ENCODE measurements around the gene MAN1C1. TPM values are rescaled to one million over a fixed set of nuclear protein-coding genes. Genes with fewer than 3 reads are reported as not detected.

Gene MAN1C1
- total RNA-seq, 2 donors from 2014 or later = 22.8 to 34.4 TPM

DNA sequence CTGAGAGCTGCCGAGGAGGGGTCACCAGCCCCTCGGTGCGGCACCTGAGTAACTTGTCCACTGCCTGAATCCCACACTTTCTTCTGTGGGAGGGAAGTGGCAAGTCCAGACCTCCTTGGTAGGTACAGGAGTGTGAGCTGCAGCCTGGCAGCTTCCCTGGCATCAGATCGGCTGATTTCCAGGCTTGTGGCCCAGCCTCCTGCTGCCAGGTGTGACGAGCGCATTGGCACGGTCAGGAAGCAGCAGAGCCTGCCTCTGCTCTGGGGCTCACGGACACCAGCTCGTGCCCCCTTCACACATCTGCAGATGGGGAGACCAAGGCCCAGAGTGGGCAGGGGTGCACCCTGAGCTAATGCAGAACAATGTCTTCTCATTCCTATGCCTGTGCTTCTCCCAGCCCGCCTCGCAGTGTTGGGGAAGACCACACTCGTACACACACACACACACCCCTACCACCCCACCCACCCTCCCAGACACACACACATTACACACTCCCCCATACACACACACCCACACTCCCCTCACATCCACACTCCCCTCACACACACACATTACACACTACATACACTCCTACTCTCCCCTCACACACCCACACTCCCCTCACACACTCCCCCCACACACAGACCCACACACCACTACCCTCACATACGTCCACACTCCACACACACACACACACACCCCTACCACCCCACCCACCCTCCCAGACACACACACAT is 150.3 kb downstream of the MAN1C1 start:
- Histone ChIP-seq H3K27me3 (replicated peaks; ENCODE audit: insufficient read depth) (no peaks in the 10 kb centered on the region), H3K36me3 (no peaks in the 10 kb centered on the region), H3K9me3 (no peaks in the 10 kb centered on the region), H3K4me1 (replicated peaks) (peaks cover 32% of the 10 kb centered on the region), H3K27ac (peak overlapping the region; percentile 16 to 66), H3K4me3 (no peak overlapping the region)
- intact Hi-C loops (cut with DNase I) = no loop called here
- peak; percentile 93 for DNase-seq (ENCODE audit: low spot score)
- TF ChIP-seq POLR2AphosphoS5 (IDR thresholded peaks at IDR 0.05) (peak; percentile 86), POLR2A (IDR thresholded peaks at IDR 0.05) (no peak)
- WGBS = 56% methylated on average over 13 of the region's 13 CpGs

DNA sequence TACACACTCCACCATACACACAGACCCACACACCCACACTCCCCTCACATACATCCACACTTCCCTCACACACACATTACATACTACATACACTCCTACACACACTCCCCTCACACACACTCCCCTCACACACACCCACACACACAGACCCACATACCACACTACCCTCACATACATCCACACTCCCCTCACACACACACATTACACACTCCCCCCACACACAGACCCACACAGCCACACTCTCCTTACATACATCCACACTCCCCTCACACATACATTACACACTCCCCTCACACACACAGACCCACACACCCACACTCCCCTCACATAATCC is 150.8 kb downstream of the MAN1C1 start:
- H3K27ac ChIP-seq = no peak overlapping the region
- no peaks in the 10 kb centered on the region for H3K9me3 ChIP-seq
- intact Hi-C loops (cut with DNase I) = no loop called here
- no peak for TF ChIP-seq POLR2A (IDR thresholded peaks at IDR 0.05)
- no peak for TF ChIP-seq POLR2AphosphoS5 (IDR thresholded peaks at IDR 0.05)
- no peak for TF ChIP-seq CTCF (IDR thresholded peaks at IDR 0.05)
- H3K4me3 ChIP-seq = no peak overlapping the region
- no peaks in the 10 kb centered on the region for H3K27me3 ChIP-seq (replicated peaks; ENCODE audit: insufficient read depth)
- DNase-seq (ENCODE audit: low spot score) = no peak
- peaks cover 33% of the 10 kb centered on the region for H3K4me1 ChIP-seq (replicated peaks)
- H3K36me3 ChIP-seq = no peaks in the 10 kb centered on the region

DNA sequence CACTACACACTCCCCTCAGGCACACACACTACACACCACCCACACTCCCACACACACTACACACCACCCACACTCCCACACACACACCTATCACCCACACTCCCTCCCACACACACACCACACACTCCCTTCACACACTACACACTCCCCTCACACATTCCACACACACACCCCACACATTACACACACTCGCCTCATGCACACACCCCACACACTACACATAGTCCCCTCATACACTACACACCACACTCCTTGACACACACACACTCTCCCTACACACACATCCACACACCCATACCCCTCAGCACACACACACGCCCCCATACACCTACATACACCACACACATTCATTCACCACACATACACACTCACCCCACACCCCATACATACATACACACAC is 152.4 kb downstream of the MAN1C1 start:
- TF ChIP-seq POLR2AphosphoS5 (IDR thresholded peaks at IDR 0.05) (no peak), POLR2A (IDR thresholded peaks at IDR 0.05) (no peak), CTCF (IDR thresholded peaks at IDR 0.05) (no peak)
- no peaks in the 10 kb centered on the region for H3K36me3 ChIP-seq
- WGBS = 98% methylated on average over 2 of the region's 2 CpGs
- intact Hi-C loops (cut with DNase I) = no loop called here
- DNase-seq (ENCODE audit: low spot score) = no peak
- H3K27ac ChIP-seq = no peak overlapping the region
- peaks cover 42% of the 10 kb centered on the region for H3K4me1 ChIP-seq (replicated peaks)
- no peaks in the 10 kb centered on the region for H3K27me3 ChIP-seq (replicated peaks; ENCODE audit: insufficient read depth)
- H3K4me3 ChIP-seq = no peak overlapping the region
- no peaks in the 10 kb centered on the region for H3K9me3 ChIP-seq

- 76% methylated on average over 26 of the region's 27 CpGs for WGBS
- Histone ChIP-seq H3K36me3 (no peaks in the 10 kb centered on the region), H3K9me3 (no peaks in the 10 kb centered on the region), H3K4me1 (replicated peaks) (peaks cover 48% of the 10 kb centered on the region), H3K4me3 (no peak overlapping the region), H3K27me3 (replicated peaks; ENCODE audit: insufficient read depth) (no peaks in the 10 kb centered on the region), H3K27ac (peak overlapping the region in 1 of 2 donors; percentile 73)
- no peak for TF ChIP-seq POLR2AphosphoS5 (IDR thresholded peaks at IDR 0.05)
- TF ChIP-seq POLR2A (IDR thresholded peaks at IDR 0.05) = no peak
- TF ChIP-seq CTCF (IDR thresholded peaks at IDR 0.05) = no peak
- intact Hi-C loops (cut with DNase I) = no loop called here
- no peak for DNase-seq (ENCODE audit: low spot score)
Observed at GRCh38 chr1:25769625-25770383, 153.2 kb downstream of the MAN1C1 start.

DNA sequence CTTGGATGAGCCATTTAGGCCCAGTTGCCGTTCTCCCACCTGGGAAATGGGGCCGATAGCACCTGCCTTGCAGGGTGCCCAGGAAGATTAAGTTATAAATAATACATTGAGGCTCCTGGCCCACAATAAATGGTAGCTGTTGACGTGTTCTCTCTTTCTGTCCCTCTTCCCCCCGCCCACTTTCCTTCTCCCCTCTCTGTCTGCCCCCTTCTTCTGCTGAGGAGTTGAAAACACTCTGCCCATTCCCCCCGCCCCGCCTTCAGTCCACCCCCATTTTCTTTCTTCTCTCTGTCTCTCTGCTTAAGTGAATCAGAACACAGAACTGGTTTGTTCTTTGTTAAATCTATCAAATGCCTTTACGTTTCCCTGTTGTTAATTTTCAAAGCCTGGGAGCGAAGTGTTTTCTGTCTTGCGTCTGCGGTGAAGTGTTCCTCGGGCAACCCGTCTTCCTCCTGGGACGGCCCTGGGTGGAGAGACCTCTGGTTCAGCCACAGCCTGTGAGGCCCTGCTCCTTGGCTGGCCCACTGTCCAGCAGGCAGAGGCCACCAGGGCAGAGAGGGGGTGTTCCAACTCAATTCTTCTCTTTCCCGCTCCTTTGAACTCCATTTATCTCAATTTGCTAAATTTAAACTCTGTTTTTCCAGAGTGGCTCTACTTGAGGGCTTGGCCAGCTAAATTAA is 154.1 kb downstream of the MAN1C1 start:
- no peaks in the 10 kb centered on the region for H3K27me3 ChIP-seq (replicated peaks; ENCODE audit: insufficient read depth)
- peaks cover 45% of the 10 kb centered on the region for H3K4me1 ChIP-seq (replicated peaks)
- H3K36me3 ChIP-seq = no peaks in the 10 kb centered on the region
- 51% methylated on average over 14 of the region's 14 CpGs for WGBS
- no peak overlapping the region for H3K4me3 ChIP-seq
- TF ChIP-seq CTCF (IDR thresholded peaks at IDR 0.05) = no peak
- no peak for TF ChIP-seq POLR2A (IDR thresholded peaks at IDR 0.05)
- TF ChIP-seq POLR2AphosphoS5 (IDR thresholded peaks at IDR 0.05) = no peak
- intact Hi-C loops (cut with DNase I) = no loop called here
- peak overlapping the region; percentile 35 to 73 for H3K27ac ChIP-seq
- no peaks in the 10 kb centered on the region for H3K9me3 ChIP-seq
- DNase-seq (ENCODE audit: low spot score) = no peak
